GM18907 (cell line): ENCODE data around the gene CDC14B.
"Not testable (repeated sequence)": the region's sequence is repeated elsewhere in the genome, so short reads cannot be mapped to it uniquely, and the experiment has no call there.

ENCODE experiments used
- ATAC-seq: cut with Tn5 transposase; IDR thresholded peaks from one replicate; pipeline ENCODE4 v1.9.1; 2021; ENCODE audit warnings: mild to moderate bottlenecking, moderate library complexity; ENCODE audit not compliant: unreplicated experiment

Gene CDC14B

GRCh38 chr9:96551403-96551802 is 68.2 kb downstream of the CDC14B start:
- ATAC-seq: no peak

GRCh38 chr9:96550659-96551058 is 69.0 kb downstream of the CDC14B start:
- no peak for ATAC-seq

DNA sequence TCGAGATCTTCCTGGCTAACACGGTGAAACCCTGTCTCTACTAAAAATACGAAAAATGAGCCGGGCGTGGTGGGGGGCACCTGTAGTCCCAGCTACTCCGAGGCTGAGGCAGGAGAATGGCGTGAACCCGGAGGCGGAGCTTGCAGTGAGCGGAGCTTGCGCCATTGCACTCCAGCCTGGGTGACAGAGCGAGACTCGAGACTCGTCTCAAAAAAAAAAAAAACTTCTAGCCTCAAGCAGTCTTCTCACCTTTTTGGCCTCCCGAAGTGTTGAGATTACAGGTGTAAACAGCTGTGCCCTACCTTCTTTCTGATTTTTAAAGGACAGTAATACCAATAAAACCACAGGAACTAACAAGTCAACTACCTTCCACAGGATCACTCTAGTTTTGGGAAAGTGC is 76.5 kb downstream of the CDC14B start:
- ATAC-seq: not testable (repeated sequence)

DNA sequence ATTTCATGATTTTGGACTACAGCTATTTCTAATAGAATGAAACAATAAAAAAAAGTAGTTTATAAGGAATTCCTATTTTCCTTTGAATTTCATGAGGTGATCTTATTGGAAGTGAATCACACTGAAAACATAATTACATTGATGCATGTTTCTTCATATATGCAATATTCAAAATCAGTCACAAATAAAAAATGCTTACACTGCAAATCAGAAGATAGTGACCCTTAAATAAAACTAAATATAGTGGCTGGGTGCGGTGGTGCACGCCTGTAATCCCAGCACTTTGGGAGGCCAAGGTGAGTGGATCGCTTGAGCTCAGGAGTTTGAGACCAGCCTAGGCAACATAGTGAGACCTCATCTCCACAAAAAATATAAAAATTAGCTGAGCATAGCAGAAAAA is 79.5 kb downstream of the CDC14B start:
- no peak for ATAC-seq

DNA sequence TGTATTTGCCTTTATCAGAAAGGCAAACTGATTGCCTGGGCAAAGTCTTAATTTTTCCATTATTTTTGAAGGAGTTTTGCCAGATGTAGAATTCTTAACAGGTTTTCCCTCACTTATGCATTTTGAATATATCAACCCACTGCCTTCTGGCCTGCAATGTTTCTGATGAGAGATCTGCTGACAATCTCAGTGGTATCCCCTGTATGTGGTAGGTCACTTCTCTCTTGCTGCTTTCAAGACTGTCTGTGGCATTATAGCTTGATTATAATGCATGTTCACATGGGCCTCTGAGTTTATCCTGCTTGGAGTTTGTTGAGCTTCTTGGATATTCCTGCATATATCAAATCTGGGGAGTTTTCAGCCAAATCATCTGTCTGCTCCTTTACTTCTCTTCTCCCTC is 87.5 kb downstream of the CDC14B start:
- ATAC-seq: no peak

- ATAC-seq: no peak
Observed at GRCh38 chr9:96524764-96525163, 94.9 kb downstream of the CDC14B start.

GRCh38 chr9:96524045-96524444 is 95.6 kb downstream of the CDC14B start:
- no peak for ATAC-seq

DNA sequence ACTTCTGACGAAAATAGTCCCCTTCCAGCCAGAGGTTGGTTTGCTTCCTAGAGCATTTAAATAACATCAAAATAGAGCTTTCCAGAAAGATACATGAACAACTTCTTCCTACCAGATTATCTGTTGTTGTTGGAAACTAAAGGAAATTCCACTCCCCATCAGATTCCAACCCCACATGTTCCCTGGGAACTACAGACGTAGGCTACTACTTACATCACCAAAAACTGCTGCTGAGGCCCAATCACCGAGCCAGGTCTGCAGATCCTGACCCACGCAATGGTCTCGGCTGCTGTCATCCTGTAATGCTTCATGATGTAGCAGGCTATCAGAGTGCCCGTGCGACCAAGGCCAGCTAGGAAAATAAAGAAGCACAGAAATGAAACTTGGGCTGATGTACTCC is 96.3 kb downstream of the CDC14B start:
- ATAC-seq: no peak

- no peak for ATAC-seq
Observed at GRCh38 chr9:96522366-96522765, 97.3 kb downstream of the CDC14B start.

GRCh38 chr9:96519787-96520186 is 99.9 kb downstream of the CDC14B start:
- ATAC-seq: no peak

DNA sequence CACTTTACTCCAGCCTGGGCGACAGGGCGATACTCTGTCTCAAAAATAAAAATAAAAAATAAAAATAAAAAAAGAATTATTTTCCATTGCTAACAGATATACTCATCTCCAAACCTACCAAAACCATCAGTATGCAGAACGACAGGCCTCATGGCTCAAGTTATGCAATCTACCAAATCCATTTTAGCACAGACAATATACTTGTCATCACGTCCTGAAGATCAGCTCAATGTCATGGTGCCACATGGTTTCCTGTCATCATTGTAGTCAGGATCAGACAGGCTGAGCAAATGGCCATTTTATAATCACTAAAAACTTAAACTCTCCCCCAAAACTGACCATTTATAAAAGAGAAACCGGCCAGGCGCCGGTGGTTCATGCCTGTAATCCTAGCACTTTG is 100.5 kb downstream of the CDC14B start:
- no peak for ATAC-seq

DNA sequence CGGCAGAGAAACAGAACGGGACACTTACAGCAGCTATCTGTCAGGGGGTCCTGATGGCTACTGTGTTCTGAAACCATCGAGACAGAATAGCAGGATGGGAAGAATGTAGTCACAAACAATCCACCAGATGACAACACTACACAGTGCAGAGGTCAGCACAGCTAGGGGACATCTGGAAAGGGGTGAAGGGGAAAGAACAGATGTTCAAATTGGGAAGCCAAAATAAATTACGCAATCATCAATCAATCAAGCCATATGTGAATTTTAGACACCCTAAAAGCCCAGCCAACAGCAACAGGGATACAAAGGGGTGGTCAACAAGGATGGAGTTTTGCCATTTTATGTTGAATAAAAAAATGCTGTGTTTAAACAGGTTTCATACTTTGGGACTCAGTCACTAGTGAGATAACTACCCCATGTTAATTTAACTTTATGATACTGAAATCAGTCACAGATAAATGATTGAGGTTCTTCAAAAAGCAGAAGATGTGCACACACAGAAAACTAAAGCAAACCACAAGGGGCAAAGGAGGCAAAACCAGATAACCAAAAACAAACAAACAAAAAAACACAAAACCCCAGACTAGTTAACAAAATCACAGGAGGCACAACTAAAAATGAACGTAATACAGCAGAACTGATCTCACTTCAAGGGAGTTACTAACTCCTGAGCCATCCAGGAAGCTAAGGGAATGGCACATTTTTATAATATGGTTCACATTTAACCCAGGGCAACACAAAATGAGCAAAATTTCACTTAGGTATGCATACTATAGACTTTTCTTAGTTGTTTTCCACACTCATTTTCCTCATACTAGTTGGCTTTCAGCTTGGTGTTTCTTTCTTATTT is 103.8 kb downstream of the CDC14B start:
- ATAC-seq: no peak

DNA sequence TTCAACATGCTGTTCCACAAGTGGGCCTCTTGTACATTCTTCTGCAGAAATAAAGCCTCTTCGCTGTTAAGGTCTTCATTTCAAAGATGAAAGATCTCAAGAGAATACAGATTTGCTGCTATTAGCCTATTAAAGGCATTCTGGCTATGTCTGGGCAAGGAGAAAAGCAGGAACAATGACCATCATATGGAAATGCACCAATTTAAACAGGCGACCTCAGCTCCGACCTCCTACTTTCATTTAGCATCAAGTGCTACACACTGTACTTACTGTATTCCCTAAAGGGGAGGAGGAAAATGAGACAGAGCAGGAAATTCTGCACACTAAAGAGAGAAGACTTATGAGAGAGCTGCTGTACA is 104.9 kb downstream of the CDC14B start:
- ATAC-seq: no peak

GRCh38 chr9:96514108-96514799 is 105.4 kb downstream of the CDC14B start:
- ATAC-seq: no peak

GRCh38 chr9:96513622-96514021 is 106.0 kb downstream of the CDC14B start:
- no peak for ATAC-seq

DNA sequence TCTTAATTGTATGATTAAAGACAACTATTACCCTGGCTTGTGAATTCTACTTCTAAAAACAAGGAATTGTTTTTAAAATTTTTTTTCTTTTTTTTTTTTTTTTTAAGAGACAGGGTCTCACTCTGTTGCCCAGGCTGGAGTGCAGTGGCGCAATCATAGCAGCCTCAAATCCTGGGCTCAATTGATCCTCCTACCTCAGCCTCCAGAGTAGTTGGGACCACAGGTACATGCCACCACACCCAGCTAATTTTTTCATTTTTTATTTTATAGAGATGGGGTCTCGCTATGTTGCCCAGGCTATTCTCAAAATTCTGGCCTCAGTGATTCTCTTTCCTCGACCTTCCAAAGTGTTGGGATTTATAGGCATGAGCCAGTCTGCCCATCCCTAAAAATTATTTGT is 107.4 kb downstream of the CDC14B start:
- no peak for ATAC-seq

DNA sequence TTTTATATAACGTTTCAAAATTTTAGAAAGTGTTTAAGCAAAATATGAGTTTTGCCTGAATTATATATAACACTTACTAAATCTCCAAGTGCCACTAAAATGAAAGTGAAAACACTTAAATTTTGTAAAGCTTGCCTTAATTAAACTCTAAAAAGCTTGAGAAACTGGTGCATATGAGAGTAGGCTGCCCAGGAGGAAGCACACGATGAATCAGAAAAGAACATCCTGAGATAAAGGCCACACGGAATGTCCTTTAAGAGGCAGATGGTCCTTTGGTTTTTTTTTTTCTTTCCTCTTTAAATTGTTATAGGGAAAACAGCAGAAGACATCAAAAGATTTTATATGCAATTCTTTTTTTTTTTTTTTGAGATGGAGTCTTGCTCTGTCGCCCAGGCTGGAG is 109.4 kb downstream of the CDC14B start:
- no peak for ATAC-seq

DNA sequence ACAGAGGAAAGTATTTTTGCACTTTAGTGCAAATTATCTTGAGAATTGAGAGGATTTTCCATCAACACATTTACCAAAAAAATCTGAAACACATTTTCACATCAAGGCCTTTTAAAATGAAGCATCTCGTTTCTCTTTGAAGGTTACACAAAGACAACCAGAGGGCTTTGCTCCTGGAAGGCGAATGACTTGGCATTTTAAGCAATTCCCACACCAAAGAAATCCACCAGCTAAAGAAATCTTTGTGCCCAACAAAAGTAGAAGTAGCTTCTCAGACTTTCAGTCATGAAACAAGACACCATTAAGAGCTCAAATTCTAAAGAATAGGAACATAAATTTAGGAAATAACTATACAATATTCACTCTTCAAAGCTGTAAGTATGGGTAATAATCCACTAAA is 109.8 kb downstream of the CDC14B start:
- no peak for ATAC-seq

GRCh38 chr9:96509026-96509425 is 110.6 kb downstream of the CDC14B start:
- ATAC-seq: no peak

DNA sequence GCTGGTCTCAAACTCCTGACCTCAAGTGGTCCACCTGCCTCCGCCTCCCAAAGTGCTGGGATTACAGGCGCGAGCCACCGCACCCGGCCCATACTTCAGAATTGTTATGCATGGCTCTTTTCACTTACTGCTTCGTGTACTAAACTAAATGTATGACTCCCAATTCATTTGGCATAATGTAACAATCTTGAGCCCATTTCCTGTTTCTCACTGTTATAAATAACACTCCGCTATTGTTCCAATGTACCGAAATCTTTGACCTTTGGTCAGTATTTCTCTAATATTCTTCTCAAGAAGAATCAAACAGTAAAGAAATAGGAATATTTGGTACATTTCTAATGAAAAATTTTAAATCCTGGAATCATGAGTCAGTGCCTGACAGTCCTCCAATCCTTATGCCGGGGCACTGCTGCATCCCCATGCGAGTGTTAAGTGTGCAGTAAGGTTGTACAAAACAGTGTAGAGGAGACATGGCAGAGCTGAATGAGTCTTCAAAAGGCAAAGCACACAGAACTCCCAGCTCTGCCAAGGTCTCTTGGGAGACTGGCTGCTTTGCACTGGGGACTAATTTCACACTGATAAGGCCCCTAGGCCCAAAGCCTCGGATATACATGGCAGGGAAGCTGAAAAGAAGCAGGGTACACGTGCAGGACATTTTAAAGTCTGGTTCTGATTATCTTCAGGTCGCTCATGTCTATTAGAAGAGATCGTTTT is 111.3 kb downstream of the CDC14B start:
- ATAC-seq: no peak

DNA sequence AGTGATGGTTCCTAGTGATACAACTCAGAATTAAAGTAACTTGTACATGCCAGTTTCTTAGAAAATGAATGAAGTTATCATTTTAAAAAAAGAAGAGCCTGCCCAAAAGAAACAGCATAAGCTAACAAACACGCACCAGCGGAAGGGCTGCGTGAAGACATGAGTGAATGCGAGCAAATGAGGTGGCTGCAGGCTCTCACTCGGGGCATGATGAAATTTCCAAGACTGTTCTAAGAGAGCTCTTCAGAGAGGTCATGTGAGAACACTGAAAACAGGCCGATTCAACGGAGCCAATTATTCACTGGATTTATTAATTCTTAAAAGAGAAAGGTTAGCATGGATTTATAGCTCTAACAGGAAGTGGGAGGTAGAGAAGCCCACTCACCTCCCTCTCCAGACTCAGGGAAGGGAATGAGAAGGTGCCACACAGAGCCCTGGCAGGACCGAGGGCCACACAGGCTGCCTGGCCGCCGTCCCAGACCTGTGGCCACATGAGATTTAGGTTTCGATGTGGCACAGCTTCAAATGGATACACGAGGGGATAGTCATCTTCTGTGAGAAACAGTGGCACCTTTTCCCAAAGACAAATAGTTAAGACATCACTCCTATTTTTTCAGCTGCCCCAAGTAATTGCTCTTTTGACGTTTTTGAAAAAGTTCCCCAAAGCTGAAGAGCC is 114.2 kb downstream of the CDC14B start:
- no peak for ATAC-seq
